HG03095 (cell line): ENCODE measurements around the gene EPHX1.

Experiments
- ATAC-seq: cut with Tn5 transposase; IDR thresholded peaks from one replicate; pipeline ENCODE4 v1.9.1; 2021; ENCODE audit warnings: moderate library complexity; ENCODE audit not compliant: unreplicated experiment

The EPHX1 gene

DNA sequence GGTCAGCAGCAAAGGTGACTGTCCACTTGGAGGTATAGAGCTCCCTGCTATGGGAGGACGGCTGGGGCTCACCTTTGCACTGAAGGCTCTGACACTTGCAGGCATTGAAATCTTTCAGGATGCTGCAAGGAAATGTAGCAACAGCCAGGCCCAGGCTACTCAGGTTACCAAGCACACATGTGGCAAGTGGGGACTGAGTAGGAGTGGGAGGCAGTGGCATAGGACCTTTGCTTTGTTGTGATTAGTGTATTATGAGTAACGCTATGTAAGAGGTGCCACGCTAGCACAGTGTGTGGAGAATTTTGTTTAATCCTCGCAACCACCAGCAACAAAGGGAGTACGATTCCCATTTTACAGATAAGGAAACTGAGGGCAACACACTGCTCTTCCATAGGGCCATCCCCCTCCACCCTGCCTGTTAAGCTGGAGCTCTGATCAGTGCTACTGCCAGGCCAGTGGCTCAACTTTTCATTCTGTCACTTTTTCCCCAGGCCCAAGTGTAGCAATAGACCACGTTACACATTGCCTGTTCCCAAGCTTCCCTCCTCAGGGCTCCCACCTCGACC is 51.0 kb downstream of the EPHX1 start:
- ATAC-seq = no peak

DNA sequence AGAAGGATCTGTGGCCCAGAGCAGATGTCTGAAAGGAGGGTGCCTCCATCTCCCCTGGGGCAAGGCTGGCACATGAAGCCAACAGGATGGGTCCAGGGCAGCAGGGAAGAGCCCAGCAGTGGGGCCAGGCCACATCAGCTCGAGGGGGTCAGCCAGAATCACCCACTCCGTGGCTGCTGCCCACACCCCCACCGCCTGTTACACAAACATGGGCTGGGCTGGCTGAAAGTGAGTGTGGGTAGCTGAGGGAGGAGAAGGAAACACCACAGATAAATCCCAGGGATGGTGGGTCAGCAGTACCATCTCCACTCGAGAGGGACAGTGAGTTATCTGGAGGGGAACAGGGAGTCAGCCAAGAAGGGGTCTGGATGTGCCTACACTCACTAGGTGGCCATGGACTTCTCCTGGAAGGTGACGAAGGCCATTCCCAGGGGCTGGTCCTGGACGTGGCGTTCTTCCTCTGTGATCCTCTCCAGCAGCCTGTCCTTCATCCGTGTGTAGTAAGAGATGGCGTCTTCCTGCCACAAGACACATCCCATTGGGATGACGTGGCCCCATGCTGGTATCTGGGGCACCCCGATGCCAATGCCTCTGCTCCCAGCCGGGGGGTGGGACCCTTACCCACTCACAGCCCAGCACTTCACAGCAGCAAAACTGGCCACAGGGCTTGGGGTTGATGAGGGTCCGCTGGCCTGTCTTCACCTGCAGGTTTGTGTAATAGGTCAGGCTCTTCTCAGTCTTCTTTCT is 52.1 kb downstream of the EPHX1 start:
- no peak for ATAC-seq

DNA sequence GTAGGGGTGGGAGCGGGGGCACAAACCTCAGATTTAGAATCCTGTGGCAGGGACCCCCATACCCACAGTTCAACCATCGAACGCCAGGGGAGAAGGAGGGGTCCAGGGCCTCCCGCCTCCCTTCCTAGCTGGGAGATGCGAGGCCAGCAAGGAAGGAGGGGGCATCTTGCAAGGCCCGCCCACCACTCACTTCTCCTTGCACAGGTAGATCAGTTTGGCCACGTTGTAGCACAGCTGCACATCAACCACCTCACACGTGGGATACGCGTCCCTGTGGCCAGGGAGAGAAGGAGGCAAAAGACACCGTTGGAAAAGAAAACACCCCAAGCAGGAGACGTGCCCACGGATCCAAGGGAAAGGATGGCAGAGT is 52.6 kb downstream of the EPHX1 start:
- ATAC-seq = no peak

DNA sequence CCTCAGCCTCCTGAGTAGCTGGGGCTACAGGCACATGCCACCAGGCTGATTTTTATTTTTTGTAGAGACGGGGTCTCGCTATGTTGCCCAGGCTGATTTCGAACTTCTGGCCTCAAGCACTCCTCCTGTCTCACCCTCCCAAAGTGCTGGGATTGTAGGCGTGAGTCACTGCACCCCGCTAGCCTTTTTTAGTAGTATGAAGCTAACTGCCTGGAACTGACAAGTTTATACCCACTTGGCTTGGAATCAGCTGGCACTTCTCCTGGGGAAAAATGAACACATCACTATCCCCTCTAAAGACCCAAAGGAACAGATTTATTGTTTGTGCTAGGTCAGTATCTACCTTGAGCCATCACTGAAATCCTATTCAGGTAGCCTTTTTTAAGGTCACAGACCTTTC is 53.2 kb downstream of the EPHX1 start:
- ATAC-seq = no peak

DNA sequence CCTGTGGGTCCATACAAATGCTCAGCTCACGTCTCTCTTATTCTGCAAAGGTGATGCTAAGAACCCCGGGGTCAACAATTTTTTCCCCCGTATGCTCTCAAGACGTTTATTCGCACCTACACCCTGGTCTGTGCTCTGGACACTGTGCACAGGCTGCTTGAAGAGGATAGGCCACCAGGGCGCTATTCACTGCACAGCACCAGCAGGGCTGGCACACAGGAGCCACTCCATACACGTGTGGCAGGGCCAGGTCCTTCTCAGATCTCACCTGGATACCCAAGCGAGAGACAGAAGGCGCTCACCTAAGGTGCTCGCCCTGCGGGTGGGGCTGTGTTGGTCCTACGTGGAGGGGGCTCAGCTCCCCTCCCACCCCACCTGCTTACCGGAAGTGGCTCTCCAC is 55.6 kb downstream of the EPHX1 start:
- ATAC-seq = no peak

DNA sequence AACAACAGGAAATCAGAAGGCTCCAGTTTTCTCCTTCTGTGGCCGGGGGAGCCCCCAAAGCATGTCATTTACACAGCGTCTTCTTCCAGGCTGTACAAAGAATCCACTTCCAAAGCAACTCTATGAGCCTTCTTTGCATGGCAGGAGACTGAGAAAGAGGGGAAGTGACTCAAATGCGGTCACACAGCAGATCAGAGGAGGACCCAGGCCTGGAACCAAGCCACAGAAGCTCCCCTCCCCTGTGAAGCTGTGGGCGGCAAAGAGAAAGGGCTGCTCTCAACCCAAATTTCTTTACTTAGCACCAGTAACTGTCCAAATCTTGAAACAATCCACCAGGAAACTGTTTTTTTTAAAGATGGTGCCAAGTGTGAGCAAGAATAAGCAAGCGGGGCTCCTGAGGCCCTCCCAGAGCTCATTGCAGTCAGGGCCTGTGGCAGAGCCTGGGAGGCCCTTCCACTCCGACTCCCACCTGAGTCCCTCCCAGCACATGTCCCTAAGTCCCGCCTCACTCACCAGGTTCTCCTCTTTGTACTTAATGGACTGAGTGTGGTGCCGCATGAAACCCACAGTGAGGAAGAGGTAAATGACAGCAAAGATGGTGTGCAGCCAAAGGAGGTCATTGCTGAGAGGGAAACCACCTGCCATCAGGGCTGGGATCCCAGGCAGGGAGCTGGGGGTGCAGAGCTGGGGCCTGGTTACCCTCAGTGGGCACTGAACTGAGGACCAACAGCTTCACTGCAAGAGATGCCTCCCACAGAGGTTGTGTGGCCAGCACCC is 56.3 kb downstream of the EPHX1 start:
- no peak for ATAC-seq

DNA sequence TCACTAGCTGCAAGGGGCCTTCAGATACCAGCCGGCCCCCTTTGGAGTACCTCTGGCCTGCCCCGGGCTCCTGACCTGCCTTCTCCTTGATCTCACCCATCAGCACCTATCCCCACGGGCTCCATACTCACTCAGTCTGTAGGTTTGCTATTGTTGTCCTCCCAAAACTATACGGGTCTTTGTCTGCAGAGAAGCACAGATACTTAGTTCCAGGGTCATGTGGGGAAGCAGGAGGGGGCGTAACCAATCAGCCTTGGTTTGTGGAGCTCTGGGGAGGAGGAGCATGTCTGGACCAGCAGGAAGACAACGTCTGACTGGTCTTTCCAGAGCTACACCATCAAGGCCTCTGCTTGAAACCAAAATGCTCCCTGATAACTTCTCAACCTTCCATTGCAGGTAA is 57.1 kb downstream of the EPHX1 start:
- ATAC-seq = no peak

DNA sequence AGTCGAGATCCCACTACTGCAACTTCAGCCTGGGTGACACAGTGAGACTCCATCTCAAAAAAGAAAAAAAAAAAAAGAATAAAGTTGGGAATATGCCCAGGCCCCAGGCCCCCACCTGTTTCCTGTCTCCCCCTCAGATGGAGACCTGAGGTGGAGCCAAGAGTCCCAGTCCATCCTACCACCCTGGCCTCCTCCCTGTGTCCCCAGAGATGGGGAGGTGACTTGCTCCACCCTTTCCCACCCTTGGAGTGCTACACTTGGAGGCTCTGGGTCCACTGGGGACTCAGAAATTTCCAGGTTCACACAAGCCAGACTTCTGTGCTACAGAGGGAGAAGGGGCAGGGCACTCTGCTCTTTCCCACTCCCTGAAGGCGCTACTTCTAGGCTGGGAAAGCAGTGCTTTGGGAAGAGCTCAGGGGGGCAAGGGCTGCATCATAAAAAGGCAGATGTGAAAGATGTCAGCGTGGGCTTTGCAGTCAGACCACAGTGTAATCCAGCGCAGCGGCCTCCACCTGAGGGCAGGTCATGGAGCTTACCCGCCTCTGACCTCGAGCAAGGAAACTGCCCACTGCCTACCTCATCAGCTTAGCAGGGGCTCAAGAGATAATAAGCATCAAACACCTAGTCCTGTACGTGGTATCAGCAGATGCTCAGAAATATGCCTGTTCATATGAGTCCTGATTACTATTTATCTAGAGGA is 58.9 kb downstream of the EPHX1 start:
- no peak for ATAC-seq

DNA sequence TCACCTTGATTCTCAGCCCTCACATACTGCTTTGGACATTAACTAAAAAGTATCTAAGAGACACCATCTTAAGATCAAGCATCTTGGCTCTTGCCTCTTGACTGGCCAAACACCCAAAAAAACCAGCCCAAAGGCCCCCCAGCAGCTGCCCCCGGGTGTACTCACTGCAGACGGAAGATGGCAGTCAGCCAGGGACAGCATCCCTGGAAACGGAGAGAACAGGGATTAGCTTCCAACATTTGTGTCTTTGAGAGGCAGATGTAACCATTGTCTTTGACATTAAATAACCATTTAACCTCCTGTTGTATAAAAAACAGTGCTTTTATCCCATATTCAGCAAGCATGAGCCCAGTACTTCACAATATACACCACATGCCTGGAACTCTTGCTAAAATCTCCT is 61.0 kb downstream of the EPHX1 start:
- ATAC-seq = no peak

DNA sequence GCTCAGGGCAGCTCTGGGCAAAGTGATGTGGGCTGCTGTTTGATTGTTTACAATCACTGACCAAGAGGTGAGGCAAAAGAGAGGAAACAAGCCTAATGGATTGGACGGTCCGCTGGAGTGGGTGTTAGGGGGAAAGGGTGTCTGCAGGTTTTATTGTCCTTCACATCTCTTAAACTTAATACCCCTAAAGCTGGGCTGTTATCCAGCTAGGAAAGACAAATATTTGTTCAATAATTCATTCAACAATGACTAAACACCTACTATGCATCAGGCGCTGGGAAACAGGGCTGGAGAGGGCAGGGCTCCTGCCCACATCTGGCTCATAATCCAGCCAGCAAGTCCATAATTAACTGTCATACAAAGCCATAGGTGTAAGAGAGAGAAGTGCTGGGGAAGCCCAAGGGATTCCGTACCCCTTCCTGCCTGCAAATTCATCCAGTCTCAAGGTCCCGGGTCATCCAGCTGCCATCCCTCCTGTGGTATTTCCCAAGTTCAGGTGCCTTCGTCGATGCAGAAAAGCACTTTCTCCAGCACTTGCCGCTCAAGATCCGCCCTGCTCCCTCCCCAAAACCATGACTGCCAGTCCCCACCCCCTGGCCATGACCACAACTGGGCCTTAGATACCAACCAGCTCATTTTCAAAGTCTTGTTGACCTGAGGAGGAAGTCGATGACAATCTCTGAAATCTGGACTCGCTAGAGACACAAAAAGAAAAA is 61.6 kb downstream of the EPHX1 start:
- ATAC-seq = no peak

DNA sequence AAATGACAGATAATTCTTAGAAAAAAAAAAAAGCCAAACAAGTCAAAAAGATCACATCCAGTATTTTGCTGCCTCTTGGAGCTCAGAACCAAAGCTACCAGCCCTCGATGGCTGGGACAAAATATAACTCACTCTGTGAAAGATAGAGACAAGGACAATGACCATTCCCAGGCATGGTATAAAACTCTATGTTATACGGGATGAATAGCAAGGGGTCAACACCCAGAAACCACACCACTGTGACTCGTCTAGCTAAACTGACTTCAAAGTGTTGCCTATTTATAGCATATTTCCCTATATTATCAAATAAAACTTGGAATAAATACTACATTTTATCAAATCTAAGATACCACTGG is 62.1 kb downstream of the EPHX1 start:
- ATAC-seq = no peak

DNA sequence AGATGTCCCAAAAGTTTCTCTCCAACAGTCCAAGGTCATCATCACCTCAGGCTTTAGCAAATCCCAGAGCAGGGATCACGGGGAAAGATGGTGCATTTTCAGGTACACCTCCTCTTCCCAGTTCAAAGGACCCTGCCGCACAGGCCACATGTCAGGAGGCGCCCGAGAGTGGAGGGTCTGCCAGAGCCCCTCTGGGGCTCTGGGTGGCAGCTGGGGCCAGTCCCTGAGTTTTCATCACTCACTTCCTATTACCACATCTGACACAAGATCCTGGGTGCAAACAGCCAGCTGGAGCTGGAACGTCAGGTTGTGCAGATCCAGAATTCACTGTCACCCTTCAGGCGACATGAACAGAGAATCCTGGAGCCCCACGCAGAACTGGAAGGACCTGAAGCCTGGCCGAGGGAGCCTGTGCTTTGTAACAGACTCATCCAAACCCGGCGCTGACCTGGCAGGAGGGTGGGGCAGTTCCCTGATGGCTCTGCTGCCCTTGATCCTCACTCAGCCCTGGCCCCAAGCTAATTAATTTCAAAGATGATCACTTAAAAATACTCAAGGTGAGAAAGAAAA is 63.4 kb downstream of the EPHX1 start:
- ATAC-seq = no peak

DNA sequence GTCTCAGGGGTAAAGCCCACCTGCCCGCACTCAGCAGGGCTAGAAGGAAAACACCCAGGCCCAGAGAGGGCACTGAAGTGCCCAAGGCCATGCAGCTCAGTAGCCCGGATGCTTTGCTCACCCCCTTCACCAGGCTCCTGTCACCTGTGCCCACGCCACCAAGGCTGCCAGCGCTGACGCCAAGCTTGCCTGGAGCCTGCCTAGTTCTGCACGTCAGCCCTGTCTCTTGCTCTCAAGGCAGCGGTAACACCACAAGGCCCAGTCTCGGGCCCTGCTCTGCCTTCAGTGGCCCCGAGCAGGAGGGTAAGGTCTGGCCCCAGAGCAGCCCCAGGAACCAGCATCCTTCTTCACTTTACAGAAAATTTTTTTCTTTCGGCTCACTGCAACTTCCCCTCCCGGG is 64.5 kb downstream of the EPHX1 start:
- no peak for ATAC-seq

DNA sequence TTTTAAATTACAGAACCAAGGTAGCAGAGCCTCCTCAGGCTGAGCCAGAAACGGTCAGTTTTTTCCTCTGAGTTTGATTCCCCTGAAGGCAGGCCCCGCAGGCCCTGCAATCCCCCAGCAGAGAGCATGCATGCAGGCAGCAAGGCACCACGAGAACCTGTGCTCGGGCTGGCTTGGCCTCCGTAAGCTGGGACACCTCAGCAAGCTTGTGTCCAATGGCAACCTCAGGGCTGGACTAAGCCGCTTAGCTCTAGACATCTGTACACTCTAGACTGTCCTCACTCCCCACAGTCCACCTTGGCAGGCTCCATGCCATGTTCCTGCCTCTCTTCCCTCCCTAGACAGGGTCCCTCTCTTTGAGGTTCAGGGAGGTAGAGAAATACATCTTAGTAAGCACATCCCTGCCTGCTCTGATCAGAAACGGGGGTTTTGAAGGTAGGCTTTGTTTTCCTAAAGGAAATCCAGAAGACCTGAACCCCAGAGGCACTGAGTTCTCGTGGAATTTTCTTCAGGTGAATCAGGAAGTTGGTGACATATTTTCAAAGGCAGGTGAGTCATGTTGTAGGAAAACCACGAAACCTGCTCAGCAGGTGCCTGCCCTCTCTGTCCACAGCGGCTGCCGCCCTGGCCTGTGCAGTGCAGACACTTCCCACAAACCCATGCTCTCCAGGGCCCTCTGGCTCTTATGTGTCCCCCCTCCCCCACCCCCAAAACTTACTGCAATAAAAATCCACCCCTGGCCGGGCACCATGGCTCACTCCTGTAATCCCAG is 65.3 kb downstream of the EPHX1 start:
- ATAC-seq = no peak

DNA sequence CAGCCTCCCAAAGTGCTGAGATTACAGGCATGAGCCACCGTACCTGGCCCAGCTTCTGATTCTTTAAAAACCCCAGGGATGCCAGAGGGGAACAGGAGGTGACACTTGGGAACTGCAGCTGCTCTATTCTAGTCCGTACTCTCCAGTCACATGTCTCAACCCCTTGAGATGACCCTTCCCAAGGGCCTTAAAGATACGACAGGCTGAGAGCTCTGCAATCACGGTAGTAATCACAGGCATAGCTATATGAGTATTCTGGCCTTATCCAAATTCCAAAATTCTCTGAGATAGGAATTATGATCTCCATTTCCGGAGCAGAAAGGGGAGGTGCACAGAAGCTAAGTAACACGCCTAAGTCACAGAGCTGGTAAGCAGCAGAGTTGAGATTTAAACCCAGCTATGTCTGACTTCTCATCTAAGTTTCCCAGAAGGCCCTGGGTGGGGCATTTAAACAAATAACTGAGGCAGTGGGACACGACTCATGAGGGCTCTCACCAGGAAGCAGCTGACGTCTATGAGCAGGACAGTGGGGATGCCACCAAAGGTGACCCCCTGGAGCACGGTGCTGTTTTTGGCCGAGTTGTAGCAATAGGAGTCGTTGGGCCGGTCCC is 67.1 kb downstream of the EPHX1 start:
- ATAC-seq = no peak

DNA sequence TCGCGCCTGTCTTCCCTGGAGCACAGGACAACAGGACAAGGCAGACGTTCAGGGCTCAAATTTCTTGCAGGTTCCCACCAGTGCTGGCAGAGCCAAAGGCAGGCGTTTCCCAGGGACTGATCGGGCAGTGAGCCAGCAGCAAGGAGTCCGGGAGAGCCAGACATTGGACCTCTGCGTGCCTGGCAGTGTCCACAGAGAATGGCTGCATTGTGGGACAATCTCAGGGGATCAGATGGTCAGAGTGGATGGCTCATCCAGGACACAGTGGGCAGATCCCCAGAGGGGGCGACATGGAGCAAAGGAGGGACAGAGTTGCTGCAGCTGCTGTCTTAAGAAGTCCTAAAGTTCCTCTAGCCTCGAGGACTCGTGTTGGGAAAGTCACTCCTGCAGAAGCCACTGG is 67.7 kb downstream of the EPHX1 start:
- ATAC-seq = no peak

DNA sequence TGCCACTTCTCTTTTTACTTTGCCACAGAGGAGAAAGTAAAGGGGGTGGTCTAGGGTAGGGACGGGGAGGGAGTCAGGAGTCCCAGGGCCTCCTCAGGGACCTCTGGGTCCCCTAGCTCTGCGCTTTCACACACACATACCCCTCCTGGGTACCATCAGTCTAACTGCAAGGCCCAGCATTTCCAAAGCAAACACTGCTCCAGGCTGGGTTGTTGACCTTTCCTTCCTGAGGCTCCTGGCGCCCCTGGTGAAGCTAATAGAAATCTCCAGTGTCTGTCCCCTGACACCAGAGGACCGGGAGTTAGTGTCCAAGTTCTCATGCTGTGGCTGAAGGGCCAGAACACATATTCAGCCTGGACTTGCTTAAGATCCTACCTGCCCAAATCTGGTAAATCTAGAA is 68.4 kb downstream of the EPHX1 start:
- no peak for ATAC-seq

DNA sequence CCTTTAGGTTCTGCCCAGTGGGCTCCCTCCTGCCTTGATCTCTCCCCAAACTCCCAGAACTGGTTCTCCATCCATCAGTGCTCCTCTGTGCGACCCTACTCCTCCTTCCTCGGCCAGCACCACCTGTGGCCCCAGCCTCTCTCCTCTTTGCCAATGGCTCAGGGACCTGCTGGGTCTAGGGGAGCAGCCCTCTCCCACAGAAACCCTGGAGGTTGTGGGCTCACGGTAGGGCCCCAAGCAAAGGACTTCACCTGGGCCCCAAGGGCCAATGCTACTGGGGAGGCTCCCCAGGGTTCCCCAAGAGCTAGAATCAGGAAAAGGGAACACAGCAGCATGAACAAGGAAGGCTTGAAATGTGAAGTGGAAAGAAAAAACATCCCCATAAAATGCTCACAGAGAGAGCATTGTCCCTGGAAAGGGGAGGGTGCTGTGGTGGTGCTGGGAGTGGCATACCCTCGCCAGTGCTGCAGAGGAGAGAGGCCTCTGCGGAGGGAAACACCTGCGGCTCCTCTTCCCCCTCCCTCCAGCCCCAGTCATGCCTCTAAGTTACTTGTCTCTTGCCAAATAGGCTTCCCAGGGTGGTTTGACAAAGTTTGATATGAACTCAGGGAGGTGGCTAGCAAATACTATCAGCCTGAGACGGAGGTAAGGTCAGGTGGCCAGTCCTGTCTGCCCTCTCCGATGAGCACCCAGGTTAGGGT is 69.7 kb downstream of the EPHX1 start:
- ATAC-seq = no peak

DNA sequence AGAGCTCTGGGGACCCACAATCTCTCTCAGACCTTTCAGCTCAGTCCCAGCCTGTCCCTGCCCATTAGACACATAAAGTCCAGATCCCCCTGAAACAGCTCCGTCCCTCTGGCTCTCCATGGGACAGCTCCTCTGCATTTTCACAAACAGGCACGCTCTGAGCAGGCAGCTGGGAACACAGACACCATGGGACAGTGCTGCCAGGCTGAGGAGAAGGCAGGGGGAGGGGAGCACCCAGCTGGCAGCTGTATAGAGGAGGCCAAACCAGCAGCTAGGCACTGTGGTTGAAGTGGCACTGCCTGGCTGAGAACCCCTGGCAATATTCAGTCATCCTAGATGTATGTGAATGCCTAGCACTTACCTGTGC is 70.3 kb downstream of the EPHX1 start:
- no peak for ATAC-seq
